DMS79 treated with DMSO at 0.1 percent for 48 hours (cell line): ENCODE measurements around the gene WWC2.
"Not testable (repeated sequence)": the region's sequence is repeated elsewhere in the genome, so short reads cannot be mapped to it uniquely, and the experiment has no call there.

ENCODE experiments used
- DNase-seq: peaks from one replicate; lab custom pipeline; 2025; lab: John Stamatoyannopoulos, UW

Gene WWC2

DNA sequence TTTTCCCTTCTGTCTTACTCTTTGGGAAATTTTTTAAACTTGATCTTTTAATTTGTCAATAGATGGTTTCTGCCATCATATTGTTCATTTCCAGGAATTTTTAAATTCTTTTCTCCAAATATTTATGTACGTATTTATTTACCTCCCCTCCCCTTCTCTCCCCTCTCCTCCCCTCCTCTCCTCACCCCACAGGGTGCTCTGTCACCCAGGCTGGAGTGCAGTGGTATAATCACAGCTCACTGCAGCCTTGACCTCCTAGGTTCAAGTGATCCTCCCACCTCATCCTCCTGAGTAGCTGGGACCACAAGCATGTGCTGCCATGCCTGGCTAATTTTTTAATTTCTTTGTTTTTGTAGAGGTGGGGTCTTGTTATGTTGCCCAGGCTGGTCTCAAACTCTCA, 73.8 kb downstream of the WWC2 start:
- DNase-seq: no peak

DNA sequence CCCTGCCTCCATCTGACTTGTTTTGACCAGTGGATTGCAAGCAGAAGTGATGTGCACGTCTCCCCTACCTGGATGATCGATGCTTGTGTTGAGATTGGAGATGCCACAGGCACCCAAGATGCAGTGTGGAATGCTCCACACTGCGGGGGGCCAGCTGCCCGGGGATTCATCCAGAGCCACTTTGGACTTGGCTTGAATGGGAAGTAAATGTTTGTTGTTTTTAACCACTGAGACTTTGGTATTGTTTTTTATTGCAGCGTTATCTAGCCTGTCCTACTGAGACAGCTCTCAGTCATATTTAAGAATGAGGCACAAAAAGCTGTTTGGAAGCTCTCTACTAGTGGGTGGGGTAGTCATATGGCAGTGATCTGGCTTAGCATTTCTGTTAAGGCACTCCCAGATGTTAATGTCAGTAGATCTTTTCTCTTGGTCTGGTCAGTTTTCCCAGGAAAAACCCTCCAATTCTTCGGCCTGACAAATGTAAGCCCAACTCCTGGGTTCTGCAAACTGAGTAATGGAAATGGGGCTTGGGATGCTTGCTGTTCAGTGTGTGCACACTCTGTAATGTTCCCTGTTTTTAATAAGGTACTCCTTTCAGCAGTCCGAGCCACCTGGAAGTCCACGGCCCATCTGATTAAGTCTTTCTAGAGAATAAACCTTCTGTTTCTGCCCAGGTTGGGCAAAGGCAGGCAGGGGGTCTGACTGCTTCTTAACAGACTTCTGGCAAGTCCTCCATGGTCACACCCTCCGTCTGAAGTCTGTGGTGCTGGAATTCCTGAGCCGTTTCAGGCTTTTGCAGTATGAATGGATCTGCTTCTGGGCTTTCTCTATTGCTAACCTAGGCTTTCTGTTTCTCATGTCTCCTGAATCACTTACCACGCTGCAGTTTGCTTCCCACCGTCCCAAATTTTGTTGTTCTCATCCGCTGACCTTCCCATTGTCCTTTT, 74.8 kb downstream of the WWC2 start:
- DNase-seq: no peak

DNA sequence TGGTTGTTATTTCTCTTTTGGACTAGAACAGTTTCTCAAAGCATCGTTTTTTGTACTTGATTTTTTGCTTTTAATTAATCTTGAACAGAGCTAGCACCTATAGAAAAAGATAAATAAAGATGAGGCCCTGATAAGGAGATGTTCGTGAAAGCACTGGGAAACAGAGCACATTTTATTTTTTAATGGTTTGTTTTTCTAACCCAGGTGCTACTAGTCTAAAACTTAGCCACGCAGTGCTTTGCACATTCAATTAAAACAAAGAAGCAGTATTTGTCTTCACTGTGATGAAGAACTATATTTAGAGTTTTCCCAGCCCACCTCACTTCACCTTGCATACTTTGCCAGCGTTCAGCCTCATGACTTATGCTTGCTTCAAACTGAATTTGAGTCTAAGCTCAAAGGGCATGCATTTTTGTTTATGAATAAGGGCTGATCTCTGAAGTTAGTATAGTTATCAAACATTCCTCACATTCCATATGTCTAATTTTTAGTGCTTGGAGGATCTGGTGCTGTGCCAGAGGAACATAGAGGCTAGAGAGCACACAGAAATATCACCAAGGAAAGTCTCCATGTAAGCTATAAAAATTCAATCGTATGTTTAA, 76.7 kb downstream of the WWC2 start:
- no peak for DNase-seq

DNA sequence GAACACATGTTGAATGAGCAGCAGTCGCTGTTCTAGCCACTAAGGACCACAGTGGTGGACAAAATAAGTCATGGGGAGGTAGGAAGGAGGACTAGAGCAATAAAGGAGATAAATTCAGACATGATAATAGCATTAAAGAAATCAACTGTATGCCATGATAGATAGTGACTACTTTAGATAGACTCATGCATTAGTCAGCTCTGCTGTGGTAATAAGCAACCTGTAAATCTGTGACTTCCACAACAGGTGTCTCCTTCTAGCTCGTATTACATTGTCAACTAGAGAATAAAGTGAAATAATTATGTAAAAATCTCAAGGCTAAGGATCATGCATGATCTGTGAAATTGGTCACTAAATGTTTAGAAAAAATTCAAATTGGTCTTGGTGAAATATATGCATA, 77.9 kb downstream of the WWC2 start:
- DNase-seq: no peak

DNA sequence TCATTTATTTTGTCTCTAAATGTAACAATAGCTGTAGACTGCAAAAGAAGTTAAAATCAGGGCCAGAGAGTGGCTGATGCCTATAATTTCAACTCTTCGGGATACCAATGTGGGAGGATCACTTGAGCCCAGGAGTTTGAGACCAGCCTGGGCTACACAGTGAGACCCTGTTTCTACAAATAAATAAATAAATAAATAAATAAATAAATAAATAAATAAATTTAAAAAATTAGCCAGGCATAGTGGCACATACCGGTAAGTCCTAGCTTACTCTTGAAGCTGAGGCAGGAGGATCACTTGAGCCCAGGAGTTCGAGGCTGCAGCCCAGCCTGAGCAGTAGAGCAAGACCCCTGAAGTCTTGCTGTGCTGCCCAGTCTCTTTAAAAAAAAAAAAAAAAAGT, 79.1 kb downstream of the WWC2 start:
- no peak for DNase-seq

DNA sequence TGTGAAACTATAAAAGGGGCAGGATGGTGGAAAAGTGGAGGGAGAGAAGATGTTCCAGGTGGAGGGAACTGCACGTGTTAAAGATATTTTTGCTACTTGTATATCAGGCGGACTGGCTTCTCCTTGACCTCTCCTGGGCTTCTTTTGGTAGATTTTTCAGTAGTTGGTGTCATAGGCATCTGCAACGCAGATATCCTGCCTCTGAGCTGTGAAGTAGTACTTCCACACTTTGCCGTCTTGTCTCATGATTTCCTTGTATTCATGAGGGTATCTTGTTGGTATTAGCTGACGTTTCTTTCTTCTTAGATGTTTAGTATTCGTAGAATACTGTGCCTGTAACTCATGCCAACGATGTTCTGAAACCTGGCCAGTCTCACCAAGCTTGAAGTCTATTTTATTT, 81.0 kb downstream of the WWC2 start:
- DNase-seq: no peak

DNA sequence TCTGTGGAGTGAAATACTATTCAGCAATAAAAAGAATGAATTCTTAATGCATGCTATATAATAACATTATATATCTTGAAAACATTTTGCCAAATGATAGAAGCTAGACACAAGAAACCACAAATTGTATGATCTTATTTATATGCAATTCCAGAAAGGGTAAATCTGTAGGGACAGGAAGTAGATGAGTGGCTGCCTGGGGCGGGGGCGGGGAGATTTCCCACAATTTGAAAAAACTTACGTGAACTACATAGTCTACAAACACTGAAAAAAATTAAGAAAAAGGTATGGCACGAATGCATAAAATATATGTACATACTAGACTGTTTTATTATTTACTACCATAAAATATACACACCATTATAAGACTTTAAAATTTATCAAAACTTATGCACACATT, 81.6 kb downstream of the WWC2 start:
- DNase-seq: no peak

DNA sequence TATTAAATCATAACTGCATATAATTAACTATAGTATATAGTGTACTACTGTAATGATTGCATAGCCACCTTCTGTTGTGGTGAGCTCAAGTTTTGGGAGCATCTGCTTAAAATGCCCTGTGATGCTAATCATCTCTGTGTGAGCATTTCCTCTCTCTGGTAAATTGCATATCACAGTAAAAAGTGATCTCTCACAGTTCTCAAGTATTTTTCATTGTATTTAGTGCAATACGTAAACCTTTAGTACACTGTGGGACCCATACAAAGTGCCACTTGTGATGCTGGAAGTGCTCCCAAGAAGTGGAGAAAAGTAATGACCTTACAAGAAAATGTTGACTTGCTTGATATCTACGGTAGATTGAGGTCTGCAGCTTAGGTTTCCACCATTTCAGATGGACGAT, 82.0 kb downstream of the WWC2 start:
- peak; percentile 12 for DNase-seq

DNA sequence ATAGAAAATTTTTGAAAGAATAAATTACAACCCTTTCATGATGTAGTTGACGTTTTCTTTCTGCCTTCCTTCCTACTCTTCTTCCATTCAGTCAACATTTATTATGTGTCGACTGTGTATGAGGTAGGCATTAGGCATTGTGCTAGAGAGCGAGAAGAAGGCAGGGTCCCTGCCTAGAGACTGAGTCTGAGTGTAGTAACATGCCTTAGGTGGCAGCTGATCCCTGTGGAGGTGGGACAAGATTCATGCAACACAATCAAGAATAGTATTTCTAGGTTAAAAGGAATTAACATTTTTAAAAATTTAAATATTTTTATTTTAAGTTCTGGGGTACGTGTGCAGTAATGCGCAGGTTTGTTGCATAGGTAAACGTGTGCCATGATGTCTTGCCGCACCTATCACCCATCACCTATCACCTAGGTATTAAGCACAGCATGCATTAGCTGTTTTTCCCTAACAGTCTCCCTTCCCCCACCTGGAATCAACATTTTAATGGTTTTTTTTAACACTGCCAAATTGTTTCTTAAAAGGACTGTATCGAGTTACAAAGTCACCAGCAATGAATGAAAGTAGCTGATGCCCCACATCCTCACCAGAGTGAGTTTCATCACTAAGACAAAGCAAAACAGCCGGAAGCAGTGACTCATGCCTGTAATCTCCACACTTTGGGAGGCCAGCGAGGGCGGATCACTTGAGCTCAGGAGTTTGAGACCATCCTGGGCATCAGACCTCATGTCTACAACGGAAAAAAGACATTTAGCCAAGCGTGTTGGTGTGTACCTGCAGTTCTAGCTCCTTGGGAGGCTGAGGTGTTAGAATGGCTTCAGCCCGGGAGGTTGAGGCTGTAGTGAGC, 84.0 kb downstream of the WWC2 start:
- DNase-seq: no peak

DNA sequence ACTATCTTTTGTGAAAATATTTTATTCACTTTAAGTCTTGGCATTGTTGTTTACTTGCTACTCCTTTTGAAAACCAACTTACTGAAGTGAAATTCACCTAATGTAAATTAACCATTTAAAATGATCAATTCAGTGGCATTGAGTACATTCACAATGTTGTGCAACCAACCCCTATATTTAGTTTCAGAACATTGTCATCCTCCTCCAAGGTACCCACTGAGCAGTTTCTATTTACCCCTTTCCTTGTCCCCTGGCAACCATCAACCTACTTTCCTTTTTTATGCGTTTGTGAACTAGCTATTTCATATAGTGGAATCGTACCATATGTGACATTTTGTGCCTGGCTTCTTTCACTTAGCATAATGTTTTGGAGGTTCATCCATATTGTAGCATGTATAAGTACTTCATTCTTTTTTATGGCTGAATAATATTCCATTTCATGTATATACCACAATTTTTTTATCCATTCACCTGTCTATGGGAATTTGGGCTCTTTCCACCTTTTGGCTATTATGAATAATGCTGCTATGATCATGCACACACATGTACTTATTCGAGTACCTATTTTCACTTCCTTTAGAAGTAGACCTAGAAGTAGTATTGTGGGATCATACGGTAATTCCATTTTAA, 85.0 kb downstream of the WWC2 start:
- no peak for DNase-seq

DNA sequence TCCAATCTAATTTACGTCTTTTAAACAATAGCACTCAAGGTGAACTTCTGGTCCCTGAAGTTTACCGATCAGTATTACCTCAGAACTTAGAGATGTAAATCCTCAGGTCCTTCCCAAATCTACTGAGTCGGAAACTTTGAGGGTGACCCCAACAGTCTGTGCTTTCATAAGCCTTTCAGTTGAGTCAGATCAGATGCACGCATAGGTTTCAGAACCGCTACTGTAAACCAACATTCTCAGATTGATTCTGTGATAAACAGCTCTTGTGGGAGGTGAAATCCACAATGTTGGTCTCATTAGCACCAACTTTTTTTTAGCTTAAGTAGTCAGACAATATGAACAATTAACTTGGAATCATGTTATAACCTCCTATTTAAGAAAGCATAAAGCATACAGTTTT, 86.0 kb downstream of the WWC2 start:
- no peak for DNase-seq

DNA sequence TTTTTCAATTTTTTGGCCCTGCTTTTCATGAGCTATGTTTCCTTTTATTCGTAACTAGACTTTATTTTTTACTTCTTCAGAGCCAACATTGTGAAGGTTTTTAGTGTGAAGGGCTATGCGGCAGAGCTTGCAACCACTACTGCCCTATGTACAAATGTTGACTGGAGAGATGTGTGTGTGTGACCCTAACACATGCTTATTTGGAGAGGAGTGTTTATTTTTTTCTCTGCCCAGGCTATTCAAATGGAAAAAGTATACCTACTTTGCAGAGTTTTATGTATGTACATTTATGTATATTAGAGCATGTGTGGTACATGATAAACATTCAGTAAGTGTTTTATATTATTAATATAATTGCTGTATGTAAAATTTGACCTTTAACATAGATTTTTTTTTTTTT, 86.5 kb downstream of the WWC2 start:
- no peak for DNase-seq

DNA sequence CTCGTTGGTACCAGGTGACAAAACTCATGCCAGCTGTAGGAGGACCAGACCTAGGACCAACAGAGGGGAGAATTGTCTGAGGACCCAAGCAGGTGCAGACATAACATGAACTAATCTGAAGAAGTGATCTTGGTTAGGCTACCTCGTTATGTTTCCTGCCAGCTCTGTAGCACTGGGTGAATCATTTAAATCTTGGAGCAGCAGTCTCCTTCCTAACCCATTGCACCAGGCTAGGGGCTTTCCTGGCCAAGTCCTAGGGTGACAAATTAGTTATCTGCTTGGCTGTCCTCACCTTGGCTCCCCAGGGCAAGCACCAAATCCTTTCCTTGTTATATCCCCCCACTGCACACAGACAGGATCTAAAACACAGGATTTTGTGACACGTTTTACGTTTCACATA, 87.8 kb downstream of the WWC2 start:
- DNase-seq: no peak

DNA sequence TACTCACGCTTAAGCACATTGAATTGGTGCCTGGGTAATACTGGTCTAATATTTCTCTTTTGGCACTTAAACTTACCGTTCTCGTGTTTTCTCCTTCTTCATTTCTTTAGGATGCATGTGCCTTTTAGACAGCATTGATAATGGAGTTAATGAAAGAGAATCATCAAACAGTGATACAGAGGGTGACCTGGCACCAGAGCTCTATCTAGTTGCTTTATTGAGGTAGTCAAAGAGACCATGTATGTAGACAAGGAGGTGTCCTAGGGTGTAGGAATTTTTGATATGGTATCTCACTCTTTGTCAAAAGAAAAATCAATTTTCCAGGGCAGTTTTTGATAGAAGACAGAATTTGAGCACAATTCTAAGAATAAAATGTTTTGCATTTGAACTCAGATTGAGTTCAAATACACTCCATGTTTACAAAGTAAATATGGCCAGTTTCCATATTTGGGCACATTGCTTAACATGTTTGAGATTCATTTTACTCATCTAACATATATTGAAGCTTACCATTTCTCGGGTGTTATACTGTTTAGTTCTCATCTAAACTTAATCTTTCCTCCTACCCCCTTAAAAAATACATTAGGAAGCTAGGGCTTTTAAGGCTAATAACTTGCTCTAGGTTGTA, 92.0 kb downstream of the WWC2 start:
- DNase-seq: no peak

DNA sequence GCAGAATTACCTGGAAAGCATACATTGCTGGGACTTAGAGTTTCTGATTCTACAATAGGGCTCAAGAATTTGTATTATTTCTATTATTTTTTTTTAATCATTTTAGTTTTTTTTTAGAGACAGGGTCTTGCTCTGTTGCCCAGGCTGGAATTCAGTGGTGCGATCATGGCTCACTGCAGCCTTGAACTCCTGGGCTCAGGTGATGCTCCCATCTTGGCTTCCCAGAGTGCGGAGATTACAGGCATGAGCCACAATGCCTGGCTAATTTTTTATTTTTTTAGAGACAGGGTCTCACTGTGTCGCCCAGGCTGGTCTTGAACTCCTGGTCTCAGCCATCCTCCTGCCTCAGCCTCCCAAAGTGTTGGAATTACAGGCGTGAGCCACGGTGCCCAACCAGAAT, 92.6 kb downstream of the WWC2 start:
- no peak for DNase-seq

DNA sequence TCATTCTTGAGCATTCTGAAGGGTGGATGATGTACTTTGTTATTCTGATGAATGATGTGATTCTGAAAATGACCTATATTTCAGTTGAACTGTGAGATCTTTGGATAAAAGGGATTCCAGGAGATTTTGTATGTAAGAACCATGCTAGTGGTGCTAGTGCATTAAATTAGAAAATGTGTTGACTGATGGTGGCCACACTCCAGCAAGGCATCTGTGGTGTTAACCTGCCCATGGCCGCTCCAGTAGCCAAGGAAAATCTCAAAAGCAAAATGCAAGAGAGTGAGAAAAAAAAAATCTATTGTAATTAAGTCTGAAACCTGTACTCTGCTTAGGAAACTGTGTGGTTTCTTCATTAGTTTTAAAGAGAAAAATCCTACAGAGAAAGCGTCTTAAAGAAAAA, 93.5 kb downstream of the WWC2 start:
- DNase-seq: no peak

DNA sequence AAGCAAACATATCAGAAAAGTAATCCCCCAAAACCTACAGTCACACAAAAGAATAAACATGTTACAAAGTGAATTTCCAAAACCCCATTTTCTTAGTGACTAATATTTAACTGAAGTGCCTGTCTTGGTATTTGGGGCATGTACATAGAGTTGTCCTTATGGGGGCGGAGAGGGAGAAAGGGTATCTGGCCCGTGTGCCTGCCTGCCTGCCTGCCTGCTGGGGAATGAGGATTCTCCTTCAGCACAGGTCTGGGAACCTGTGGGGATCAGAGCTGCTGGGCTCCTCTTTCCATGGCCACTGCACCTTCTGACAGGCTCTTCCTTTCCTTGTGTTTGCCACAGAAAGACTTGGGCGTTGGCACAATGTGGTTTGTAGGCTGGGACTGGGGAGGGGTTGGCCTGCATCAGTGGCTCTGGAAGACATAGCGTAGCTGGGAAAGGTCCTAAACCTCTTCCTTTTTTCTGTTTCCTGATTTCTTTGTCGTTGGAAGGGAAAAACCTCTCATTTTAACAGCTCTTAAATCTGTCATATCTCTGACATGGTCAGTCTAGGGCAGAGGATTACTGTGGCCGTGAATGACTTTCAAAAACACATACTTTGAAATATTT, 94.8 kb downstream of the WWC2 start:
- not testable (repeated sequence) for DNase-seq

DNA sequence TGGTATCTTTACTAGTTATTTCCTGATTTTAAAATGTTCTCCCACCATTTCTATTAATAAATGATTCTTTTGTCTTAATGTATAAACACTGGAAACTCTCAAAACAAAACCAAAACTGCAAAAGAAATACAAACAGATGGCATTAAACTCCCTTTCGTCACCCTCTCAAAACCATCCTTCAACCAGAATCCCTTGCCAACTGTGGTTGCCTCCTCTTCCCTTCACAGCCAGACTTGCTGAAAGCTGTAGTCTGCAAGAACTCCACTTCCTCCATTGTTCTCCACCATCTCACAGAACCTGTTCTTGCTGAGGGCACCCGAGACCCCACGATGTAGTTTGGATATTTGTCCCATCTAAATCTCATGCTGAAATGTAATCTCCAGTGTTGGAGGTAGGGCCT, 96.5 kb downstream of the WWC2 start:
- DNase-seq: no peak

DNA sequence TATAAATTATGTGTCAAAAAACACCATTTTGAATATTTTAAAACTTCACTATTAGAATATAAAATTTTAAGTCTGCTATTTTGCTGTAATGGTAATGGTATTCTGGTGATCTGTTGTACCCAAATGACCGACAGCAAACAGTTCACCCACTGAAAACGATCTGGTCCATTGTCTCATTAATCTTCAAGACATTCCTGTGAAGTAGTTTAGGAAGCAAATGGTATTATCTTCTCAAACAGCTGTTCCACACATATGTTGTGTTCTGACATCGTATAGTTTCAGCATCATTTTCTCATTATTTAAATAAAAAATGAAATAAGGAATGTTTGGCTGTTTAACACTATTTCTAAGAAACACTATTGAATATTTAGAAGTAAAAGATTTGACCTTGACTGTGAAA, 98.1 kb downstream of the WWC2 start:
- DNase-seq: no peak

DNA sequence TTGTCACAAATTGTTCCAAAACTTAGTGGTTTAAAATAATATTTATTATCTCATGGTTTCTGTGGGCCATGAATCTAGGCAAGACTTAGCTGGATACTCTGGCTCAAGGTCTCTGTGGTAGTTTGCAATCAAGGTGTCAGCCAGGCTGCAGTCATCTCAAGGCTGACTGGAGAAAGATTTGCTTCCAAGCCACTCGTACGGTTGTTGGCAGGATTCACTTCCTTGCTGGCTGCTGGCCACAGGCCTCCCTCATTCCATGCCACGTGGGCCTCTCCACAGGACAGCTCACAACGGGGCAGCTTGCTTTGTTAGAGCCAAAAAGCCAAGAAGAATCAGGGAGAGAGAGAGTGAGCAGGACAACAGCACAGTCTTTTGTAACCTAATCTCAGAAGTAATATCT, 101.4 kb downstream of the WWC2 start:
- peak; percentile 21 for DNase-seq

DNA sequence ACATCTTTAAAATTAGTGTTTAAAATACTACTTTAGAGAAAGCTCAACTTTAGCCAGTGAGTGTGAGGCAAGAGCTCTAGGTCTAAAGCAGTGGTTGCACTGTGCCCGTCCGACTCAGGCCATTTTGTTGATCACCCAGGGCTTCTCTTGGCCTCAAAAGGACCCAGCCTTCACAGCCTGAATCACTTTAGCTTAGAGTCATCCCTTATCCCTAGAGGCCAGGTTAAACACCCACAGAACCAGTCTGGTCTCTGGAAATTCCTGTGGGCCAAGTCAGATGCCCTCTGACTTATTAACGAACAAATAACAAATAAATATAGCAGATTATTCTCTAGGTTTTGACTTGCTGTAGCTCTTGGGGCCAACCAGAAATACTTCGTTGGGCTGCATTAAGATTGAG, 102.3 kb downstream of the WWC2 start:
- no peak for DNase-seq
